Tongue (tissue), 2 donors: ENCODE measurements around the gene FAT1. TPM values are rescaled to one million over a fixed set of nuclear protein-coding genes. Genes with fewer than 3 reads are reported as not detected.
"Not testable (repeated sequence)": the region's sequence is repeated elsewhere in the genome, so short reads cannot be mapped to it uniquely, and the experiment has no call there.

ENCODE experiments used
- DNase-seq: peaks from one replicate; pipeline ENCODE4 v3.0.0-alpha.2; 2015
- total RNA-seq: library from RNA; depleted of rRNA; stranded (reverse); fragments of >200 nt; gene quantifications from one replicate; pipeline ENCODE4 v1.2.3, GENCODE V29; 2014

FAT1 gene
- 151 TPM for total RNA-seq

GRCh38 chr4:186723292-186724057, at the start of gene FAT1:
Gene FAT1, minus strand, starts transcription at chr4:186723856. Its CDS starts 14,029 bp downstream, at chr4:186709827.
- peak; percentile 91 for DNase-seq

DNA sequence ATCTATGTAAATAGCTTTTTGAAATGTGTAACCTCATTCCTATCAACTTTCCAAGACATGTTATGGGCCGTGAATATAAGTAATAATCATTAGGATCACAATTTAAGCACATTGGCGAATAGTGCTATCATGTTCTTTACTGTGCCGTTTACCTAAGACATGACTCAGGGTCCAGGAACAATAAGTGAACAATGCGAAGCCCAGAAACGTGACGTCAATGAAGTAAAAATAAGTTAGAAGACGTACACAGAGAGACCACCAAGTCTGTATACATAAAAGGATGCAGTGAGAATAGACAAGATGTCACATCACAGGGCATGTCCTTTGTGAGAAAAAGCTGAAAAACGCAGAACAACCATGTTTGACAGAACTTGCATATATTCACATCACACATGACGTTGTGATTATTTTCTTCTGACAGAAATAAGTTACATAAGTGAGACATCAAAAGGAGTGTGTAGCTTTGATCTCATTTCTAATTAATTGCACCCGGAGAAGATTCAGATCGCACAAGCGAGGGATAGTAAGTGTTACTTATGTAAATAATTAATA, 49.4 kb upstream of the FAT1 start:
- no peak for DNase-seq

- no peak for DNase-seq
Observed at GRCh38 chr4:186771624-186772023, 48.0 kb upstream of the FAT1 start.

DNA sequence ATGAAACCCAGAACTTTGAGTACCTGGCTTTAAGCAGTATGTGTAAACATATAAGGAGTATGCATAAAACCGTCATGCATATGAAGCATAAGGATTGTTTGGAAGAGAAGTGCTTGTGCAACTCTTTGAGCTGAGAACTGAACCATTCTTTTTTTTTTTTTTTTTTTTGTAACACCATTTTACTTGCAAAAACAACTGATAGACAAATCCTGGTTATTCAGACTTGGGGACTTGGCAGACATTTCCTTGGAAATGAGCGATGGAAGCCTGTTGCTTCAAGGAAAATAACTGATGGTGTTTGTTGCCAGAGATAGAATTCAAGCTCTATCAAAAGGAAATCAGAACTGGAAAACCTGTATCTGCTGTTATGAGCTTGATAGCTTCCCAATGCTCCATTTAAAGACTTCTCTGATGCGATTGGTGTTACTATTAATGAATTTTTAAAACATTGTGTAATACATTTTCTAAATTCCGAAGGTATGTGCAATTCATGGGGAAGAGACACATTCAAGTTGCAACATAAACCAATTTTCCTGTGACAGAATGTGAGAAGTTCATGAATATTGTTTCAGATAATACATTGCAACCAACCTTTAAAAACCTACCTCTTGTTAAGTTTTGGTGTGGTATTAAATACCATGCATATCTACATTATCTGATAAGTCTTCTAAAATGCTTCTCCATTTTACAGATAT, 47.0 kb upstream of the FAT1 start:
- no peak for DNase-seq

- DNase-seq = no peak
Observed at GRCh38 chr4:186767794-186768193, 44.1 kb upstream of the FAT1 start.

- no peak for DNase-seq
Observed at GRCh38 chr4:186765673-186766546, 42.3 kb upstream of the FAT1 start.

- no peak for DNase-seq
Observed at GRCh38 chr4:186765138-186765537, 41.5 kb upstream of the FAT1 start.

- no peak for DNase-seq
Observed at GRCh38 chr4:186764457-186764856, 40.8 kb upstream of the FAT1 start.

- DNase-seq = no peak
Observed at GRCh38 chr4:186762865-186763264, 39.2 kb upstream of the FAT1 start.

DNA sequence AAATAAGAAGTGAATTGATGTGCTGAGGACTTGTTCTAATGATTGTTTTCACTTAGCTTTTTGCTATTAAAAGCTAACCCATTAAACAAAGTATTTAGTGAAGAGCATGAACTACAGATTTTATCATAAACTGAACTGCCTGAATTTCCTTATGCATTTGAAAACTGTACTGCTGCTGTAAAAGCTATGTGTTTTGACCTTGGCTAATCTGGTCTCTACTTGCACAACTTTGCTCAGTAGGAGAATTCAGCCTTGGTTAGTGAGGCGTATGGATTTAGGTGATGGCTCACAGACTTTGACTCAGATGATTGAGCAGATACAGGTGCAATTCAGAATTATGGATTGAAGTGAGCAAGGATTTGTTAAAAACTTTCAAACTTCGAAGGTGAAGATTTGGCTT, 38.7 kb upstream of the FAT1 start:
- no peak for DNase-seq

DNA sequence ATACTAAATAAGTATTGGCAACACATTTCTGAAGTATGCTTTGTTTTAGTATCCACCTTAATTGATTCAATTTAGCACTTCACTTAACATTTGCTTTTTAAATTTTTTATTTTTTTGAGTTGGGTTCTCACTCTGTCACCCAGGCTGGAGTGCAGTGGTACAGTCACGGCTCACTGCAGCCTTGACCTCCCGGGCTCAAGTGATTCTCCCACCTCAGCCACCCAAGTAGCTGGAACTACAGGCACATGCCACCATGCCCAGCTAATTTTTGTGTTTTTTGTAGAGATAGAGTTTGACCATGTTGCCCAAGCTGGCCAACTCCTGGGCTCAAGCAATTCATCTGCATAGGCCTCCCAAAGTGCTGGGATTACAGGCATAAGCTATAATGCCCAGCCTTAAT, 38.3 kb upstream of the FAT1 start:
- DNase-seq = not testable (repeated sequence)

GRCh38 chr4:186761393-186761792, 37.7 kb upstream of the FAT1 start:
- DNase-seq = peak; percentile 62

GRCh38 chr4:186760576-186760975, 36.9 kb upstream of the FAT1 start:
- DNase-seq = no peak

- no peak for DNase-seq
Observed at GRCh38 chr4:186759990-186760389, 36.3 kb upstream of the FAT1 start.

- DNase-seq = no peak
Observed at GRCh38 chr4:186758929-186759682, 35.5 kb upstream of the FAT1 start.

DNA sequence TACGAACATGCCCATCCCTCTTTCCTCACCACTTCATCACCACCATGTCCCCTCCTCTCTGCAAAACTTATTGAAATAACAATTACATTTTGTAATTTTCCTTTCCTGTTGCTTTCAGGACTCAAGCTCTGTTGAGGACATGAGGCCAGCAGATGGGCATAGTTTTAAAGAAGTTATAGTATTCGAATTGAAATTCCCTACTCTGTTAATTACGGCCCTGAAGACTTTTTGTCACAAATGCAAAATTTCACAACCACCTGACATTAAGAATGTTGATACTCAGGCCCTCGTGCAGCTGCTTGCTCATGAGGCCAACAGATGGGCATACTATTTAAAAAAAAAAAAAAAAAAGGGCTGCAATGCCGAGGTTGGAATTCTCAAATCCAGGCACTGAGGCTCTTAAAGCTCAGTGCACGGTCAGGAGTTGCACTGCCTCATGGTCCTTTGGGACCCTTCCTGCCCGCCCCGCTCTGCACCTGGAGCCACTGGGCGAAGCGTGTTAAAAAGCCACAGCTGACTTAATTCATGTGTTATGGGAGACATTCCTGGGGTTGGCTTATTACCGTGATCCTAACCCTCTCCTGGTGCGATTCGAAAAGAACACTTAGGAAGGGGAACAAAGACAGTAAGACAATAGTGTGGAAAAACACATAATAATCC, 34.2 kb upstream of the FAT1 start:
- DNase-seq = peak; percentile 60

DNA sequence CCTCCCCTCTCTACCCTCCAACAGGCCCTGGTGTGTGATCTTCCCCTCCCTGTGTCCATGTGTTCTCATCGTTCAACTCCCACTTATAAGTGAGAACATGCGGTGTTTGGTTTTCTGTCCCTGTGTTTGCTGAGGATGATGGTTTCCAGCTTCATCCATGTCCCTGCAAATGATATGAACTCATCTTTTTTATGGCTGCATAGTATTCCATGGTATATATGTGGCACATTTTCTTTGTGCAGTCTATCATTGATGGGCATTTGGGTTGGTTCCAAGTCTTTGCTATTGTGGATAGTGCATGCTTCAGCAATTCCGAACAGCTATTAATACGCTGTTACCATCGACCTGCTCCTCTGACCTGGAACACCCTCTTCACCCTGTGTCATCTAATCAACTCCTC, 32.9 kb upstream of the FAT1 start:
- not testable (repeated sequence) for DNase-seq

GRCh38 chr4:186755550-186756519, 32.2 kb upstream of the FAT1 start:
- no peak for DNase-seq

- no peak for DNase-seq
Observed at GRCh38 chr4:186754976-186755375, 31.3 kb upstream of the FAT1 start.

DNA sequence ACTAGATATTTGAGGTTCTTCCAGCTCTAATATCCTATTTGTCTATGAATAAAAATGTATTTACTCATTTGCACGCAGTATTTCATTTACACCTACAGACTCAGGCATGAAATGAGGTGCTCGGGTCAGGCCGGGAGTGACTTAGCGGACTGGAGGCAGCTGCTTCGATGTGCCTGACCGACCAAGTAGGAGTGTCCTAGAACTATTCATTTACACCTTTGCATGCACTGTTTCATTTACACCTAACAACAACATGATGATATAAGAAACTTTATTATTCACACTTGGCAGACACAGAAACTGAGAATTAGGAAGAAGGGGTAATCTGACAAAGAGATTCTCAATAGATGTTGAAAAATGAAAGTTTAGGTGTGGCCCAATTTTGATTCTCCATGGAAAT, 28.7 kb upstream of the FAT1 start:
- no peak for DNase-seq
